Astrocyte (in vitro differentiated cells and primary cell): ENCODE data around the gene ASAP2.

Experiments used
- EZH2 ChIP-seq: IDR thresholded peaks from 2 replicates; pipeline ENCODE4 v1.6.1; 2012; ENCODE audit warnings: mild to moderate bottlenecking, low read length, inconsistent platforms; ENCODE audit not compliant: insufficient read depth
- TF ChIP-seq, protein P1 (sequence below): IDR thresholded peaks from 2 replicates; pipeline ENCODE4 v1.5.1; 2011; ENCODE audit warnings: low read depth, mild to moderate bottlenecking, inconsistent platforms, low read length, moderate library complexity; ENCODE audit not compliant: insufficient read depth

DNA sequence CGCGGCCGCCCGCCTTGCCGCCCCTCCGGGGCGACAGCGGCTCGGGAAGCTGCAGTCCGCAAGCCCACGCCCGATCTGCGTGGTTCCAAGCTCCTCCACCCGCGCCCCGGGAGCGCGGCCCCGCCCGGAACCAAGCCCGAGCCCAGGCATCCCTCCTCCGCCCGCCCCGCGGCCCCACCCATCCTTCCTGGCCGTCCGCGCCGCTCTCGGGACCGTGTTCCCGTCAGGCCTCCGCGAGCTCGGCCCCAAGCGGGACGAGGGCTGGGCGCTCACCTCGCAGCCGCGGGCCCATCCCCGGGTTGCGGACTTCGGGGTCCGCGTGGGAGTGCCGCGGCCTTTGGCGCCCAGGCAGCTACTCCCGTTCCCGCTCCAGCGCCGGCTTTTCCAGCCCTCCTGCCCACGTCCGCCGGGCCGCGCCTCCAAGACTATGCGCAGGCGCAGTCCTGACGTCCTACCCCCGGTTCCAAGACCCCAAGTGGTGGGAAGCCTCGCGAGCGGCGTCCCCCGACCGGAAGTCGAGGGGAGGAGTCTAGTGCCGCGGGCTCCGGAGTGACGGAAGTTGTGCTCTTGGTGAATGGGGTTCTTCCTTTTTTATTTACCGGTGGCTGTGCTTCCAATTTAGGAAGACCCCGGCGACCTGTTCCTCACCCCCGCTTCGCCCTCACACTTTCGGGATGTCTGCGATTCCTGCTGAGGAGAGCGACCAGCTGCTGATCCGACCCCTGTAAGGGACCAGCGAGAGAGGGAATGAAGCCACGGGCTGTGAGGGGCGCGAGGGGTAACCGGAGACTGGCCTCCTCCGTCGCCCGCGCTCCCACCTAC, 216.7 kb downstream of the ASAP2 start, which contains the start of the genes CPSF3 and ITGB1BP1:
- TF ChIP-seq, protein P1, sequence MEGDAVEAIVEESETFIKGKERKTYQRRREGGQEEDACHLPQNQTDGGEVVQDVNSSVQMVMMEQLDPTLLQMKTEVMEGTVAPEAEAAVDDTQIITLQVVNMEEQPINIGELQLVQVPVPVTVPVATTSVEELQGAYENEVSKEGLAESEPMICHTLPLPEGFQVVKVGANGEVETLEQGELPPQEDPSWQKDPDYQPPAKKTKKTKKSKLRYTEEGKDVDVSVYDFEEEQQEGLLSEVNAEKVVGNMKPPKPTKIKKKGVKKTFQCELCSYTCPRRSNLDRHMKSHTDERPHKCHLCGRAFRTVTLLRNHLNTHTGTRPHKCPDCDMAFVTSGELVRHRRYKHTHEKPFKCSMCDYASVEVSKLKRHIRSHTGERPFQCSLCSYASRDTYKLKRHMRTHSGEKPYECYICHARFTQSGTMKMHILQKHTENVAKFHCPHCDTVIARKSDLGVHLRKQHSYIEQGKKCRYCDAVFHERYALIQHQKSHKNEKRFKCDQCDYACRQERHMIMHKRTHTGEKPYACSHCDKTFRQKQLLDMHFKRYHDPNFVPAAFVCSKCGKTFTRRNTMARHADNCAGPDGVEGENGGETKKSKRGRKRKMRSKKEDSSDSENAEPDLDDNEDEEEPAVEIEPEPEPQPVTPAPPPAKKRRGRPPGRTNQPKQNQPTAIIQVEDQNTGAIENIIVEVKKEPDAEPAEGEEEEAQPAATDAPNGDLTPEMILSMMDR: no peak
- TF ChIP-seq EZH2: no peak
